ENCODE data around the gene RPS2. TPM values are rescaled to one million over a fixed set of nuclear protein-coding genes. Genes with fewer than 3 reads are reported as not detected.

RPS2 gene
- total and polyA plus RNA-seq, 2 of the 8 experiments (the other 6 are each of a cell fraction or from before 2014, with no cell fraction given): 4,042 to 16,783 TPM

- Histone ChIP-seq H3K4me1 (replicated peaks in 1 of 4; ENCODE audit: control insufficient read depth in 3 of 4, insufficient read depth in 4 of 4, low read length in 3 of 4) (peaks cover 0 to 24% (median 18%) of the 10 kb centered on the region in 4 experiments; a peak in 6 of 7 replicates), H3K56ac (replicated peaks; ENCODE audit: insufficient read length, low read depth, low read length) (no peak overlapping the region), H3K27me3 (replicated peaks in 1 of 4; ENCODE audit: control insufficient read depth in 3 of 4, extremely low read depth in 1 of 4, insufficient read depth in 3 of 4, low read length in 3 of 4) (peaks cover 4 to 37% (median 24%) of the 10 kb centered on the region in 4 experiments), H4K20me1 (replicated peaks in 1 of 2; ENCODE audit: control insufficient read depth in 1 of 2, insufficient read depth in 2 of 2, low read length in 2 of 2) (peaks cover 7 to 10% of the 10 kb centered on the region in 2 experiments), H2BK20ac (ENCODE audit: low read length) (no peak overlapping the region), H3K4me2 (ENCODE audit: insufficient read depth in 1 of 2, low read depth in 2 of 2, low read length in 2 of 2) (peak overlapping the region; percentile 83 to 91), H3K14ac (ENCODE audit: insufficient read length) (no peak overlapping the region), H2AK5ac (ENCODE audit: low read depth, low read length) (no peak overlapping the region), H4K5ac (ENCODE audit: insufficient read length, low read depth, low read length) (no peak overlapping the region), H3K18ac (ENCODE audit: extremely low read depth, low read length) (no peak overlapping the region), H2BK12ac (ENCODE audit: low read depth, low read length) (peak overlapping the region; percentile 53; the same call in 1 of the 2 replicates), H3K27ac (ENCODE audit: low read depth, low read length) (no peak overlapping the region), H3K23ac (ENCODE audit: insufficient read length) (no peak overlapping the region), H3K79me1 (ENCODE audit: low read depth, low read length) (no peaks in the 10 kb centered on the region), H2BK120ac (replicated peaks; ENCODE audit: low read depth, low read length) (no peak overlapping the region), H4K91ac (replicated peaks; ENCODE audit: insufficient read length, low read length) (peak overlapping the region; percentile 11), H4K8ac (ENCODE audit: extremely low read depth, insufficient read depth, low read length) (no peak overlapping the region; the same call in 1 of the 2 replicates), H3K4me3 (ENCODE audit: extremely low read depth in 1 of 4, insufficient read depth in 2 of 4, low read depth in 3 of 4, low read length in 4 of 4) (peak overlapping the region; percentile 36 to 77 (median 48); a peak in 7 of 8 replicates), H3K4ac (replicated peaks; ENCODE audit: insufficient read length, low read depth, low read length) (no peak overlapping the region), H2BK15ac (ENCODE audit: low read length) (no peak overlapping the region), H3K9ac (replicated peaks in 1 of 4; ENCODE audit: extremely low read depth in 1 of 4, low read depth in 3 of 4, low read length in 3 of 4) (no peak overlapping the region), H3K79me2 (ENCODE audit: control insufficient read depth in 1 of 2, insufficient read depth in 2 of 2, low read length in 2 of 2) (no peaks in the 10 kb centered on the region), H3K23me2 (ENCODE audit: low read depth, low read length) (peaks cover 22% of the 10 kb centered on the region; the same call in 1 of the 2 replicates), H2BK5ac (ENCODE audit: low read depth, low read length) (no peak overlapping the region), H3K36me3 (ENCODE audit: control insufficient read depth in 2 of 4, insufficient read depth in 4 of 4, low read length in 3 of 4) (peaks cover 2 to 3% (median 2%) of the 10 kb centered on the region in 4 experiments; a peak in 3 of 8 replicates), H2AFZ (ENCODE audit: low read length) (no peak overlapping the region), H3K9me3 (ENCODE audit: insufficient read depth in 2 of 2, low read depth in 1 of 2, low read length in 1 of 2) (no peaks in the 10 kb centered on the region)
- TF ChIP-seq RXRA (IDR thresholded peaks at IDR 0.05; ENCODE audit: insufficient read depth, low read depth, low read length): no peak
- TF ChIP-seq, protein P1, sequence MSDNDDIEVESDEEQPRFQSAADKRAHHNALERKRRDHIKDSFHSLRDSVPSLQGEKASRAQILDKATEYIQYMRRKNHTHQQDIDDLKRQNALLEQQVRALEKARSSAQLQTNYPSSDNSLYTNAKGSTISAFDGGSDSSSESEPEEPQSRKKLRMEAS (IDR thresholded peaks at IDR 0.05): peak; percentile 60; the same call in 1 of the 2 replicates
- no peak for TF ChIP-seq EP300 (IDR thresholded peaks at IDR 0.05; ENCODE audit: borderline replicate concordance in 1 of 2, low read depth in 2 of 2, low read length in 2 of 2)
- TF ChIP-seq TBP (IDR thresholded peaks at IDR 0.05; ENCODE audit: low read depth, low read length): no peak
- TF ChIP-seq USF2 (IDR thresholded peaks at IDR 0.05; ENCODE audit: low read length): peak; percentile 16; the same call in 1 of the 2 replicates
- TF ChIP-seq BRCA1 (IDR thresholded peaks at IDR 0.05; ENCODE audit: low read depth, low read length): no peak
- 31% methylated on average over 13 of the region's 18 CpGs; no CpG with 5 or more reads in 1 of the 2 experiments for WGBS, 2 experiments (ENCODE audit: extremely low coverage in 1 of 2, insufficient coverage in 1 of 2, insufficient read length in 1 of 2, insufficient replicate concordance in 2 of 2, low coverage in 1 of 2, low lambda C conversion rate in 2 of 2, missing lambda C conversion rate in 1 of 2)
- POLR2A ChIA-PET (ENCODE audit: partially characterized antibody): interaction anchor here (0.6 to 28.2 kb wide), 11 partner anchors 8 to 381 kb away, joined by 3 to 736 read pairs (median 7); partner anchors contain the start of genes GFER, NDUFB10, NOXO1 and NPW
- CTCF ChIA-PET (ENCODE audit: partially characterized antibody): interaction anchor here (1.4 to 6.8 kb wide), 3 partner anchors 9 to 99 kb away, joined by 3 to 55 read pairs (median 5); partner anchors contain the start of gene NOXO1
- DNase-seq (ENCODE audit: low read depth in 1 of 2, low spot score in 2 of 2) (peak in 1 of 2 experiments; percentile 61), FAIRE-seq (no peak)
Measured at GRCh38 chr16:1991135-1991551, 26.5 kb upstream of the RPS2 start.

Data from H1 (cell line).